B cell (primary cell): ENCODE results near the gene GFPT1. TPM values are rescaled to one million over a fixed set of nuclear protein-coding genes. Genes with fewer than 3 reads are reported as not detected.
A peak's percentile ranks its signal among the peaks of the same experiment; 100 is the strongest.

Experiments
- ATAC-seq: fragments of 200-7000 bp; cut with Tn5 transposase; one replicate; pipeline ENCODE4 v1.10.0; 2021; ENCODE audit warnings: low read depth, mild to moderate bottlenecking, moderate number of reproducible peaks, moderate library complexity
- CTCF ChIA-PET: fragments of 350-600 bp; sonication (Branson Sonifier 250); formaldehyde crosslinking; loops from one replicate; lab custom pipeline; 2021; ENCODE audit warnings: antibody characterized with exemption, inconsistent platforms; lab: Charles Lee
- POLR2A ChIA-PET: fragments of 350-600 bp; sonication (Branson Sonifier 250); formaldehyde crosslinking; loops from one replicate; lab custom pipeline; 2021; ENCODE audit warnings: antibody characterized with exemption; lab: Charles Lee
- DNase-seq: peaks from one replicate; pipeline ENCODE4 v3.0.0; 2013
- H2AFZ ChIP-seq: 2 replicates; pipeline ENCODE4 v1.6.1; 2012; ENCODE audit warnings: mild to moderate bottlenecking, low read depth, low read length; ENCODE audit not compliant: insufficient read depth, poor library complexity, severe bottlenecking
- H3K27ac ChIP-seq, 2 donors: 1 replicate in 1 of 2; 2 replicates in 1 of 2; pipeline ENCODE4 v1.5.1; 2012 to 2013; ENCODE audit warnings: low read length in 2 of 2, mild to moderate bottlenecking in 2 of 2, moderate library complexity in 1 of 2
- H3K27me3 ChIP-seq, 4 experiments: fragments of 200-600 bp in 1 of 4; sonication (generic) in 1 of 4; replicated peaks in 1 of 4; 1 replicate in 2 of 4; 2 replicates in 2 of 4; pipeline versions ENCODE4 v1.6.1 to v1.7.0; 2013 to 2016; ENCODE audit warnings: low read length in 3 of 4, mild to moderate bottlenecking in 2 of 4, mixed read lengths in 1 of 4, moderate library complexity in 1 of 4; ENCODE audit not compliant: insufficient read depth in 4 of 4, control insufficient read depth in 3 of 4; ENCODE audit errors: control extremely low read depth in 1 of 4
- H3K36me3 ChIP-seq, 2 experiments: replicated peaks in 1 of 2; 1 replicate in 1 of 2; 2 replicates in 1 of 2; pipeline versions ENCODE4 v1.6.1 to v1.7.1; 2013; ENCODE audit warnings: low read length in 1 of 2; ENCODE audit not compliant: insufficient read depth in 2 of 2, control insufficient read depth in 1 of 2; ENCODE audit errors: control extremely low read depth in 1 of 2, extremely low read depth in 1 of 2
- H3K4me1 ChIP-seq, 2 donors: fragments of 200-600 bp in 1 of 2; sonication (generic) in 1 of 2; 1 replicate in 1 of 2; 2 replicates in 1 of 2; pipeline versions ENCODE4 v1.5.1 to v1.6.1; 2013 to 2017; ENCODE audit warnings: low read length in 2 of 2; ENCODE audit not compliant: control insufficient read depth in 2 of 2, insufficient read depth in 2 of 2
- H3K4me2 ChIP-seq: replicated peaks from 2 replicates; pipeline ENCODE3; 2012; ENCODE audit warnings: mild to moderate bottlenecking, low read depth, low read length; ENCODE audit not compliant: poor library complexity, severe bottlenecking
- H3K4me3 ChIP-seq, 5 experiments: fragments of 200-600 bp in 1 of 5; sonication (generic) in 1 of 5; 1 replicate in 3 of 5; 2 replicates in 2 of 5; pipeline versions ENCODE4 v1.5.1 to v1.7.0; 2011 to 2016; ENCODE audit warnings: low read length in 4 of 5, mild to moderate bottlenecking in 4 of 5, low read depth in 2 of 5, control low read depth in 1 of 5, moderate library complexity in 1 of 5; ENCODE audit not compliant: insufficient read depth in 1 of 5; ENCODE audit errors: control extremely low read depth in 1 of 5, extremely low read depth in 1 of 5
- H3K79me2 ChIP-seq: fragments of 200-600 bp; sonication (generic); one replicate; pipeline ENCODE4 v1.6.0; 2016; ENCODE audit warnings: low read length; ENCODE audit not compliant: control insufficient read depth, insufficient read depth
- H3K9ac ChIP-seq: fragments of 200-600 bp; sonication (generic); 2 replicates; pipeline ENCODE4 v1.6.1; 2017; ENCODE audit warnings: mild to moderate bottlenecking, low read length, moderate library complexity
- H3K9me3 ChIP-seq, 3 donors: one replicate each; pipeline versions ENCODE4 v1.6.1 to v1.7.1; 2013; ENCODE audit warnings: low read length in 2 of 3; ENCODE audit not compliant: control insufficient read depth in 2 of 3, insufficient read depth in 1 of 3; ENCODE audit errors: control extremely low read depth in 1 of 3
- H4K20me1 ChIP-seq: 2 replicates; pipeline ENCODE4 v1.6.0; 2012; ENCODE audit warnings: mild to moderate bottlenecking, low read length; ENCODE audit not compliant: insufficient read depth, control insufficient read depth, poor library complexity, severe bottlenecking
- H3K27ac Mint-ChIP-seq: one replicate; pipeline ENCODE4 v1.8.0; 2021; ENCODE audit warnings: mixed read lengths
- H3K27me3 Mint-ChIP-seq: one replicate; pipeline ENCODE4 v1.8.0; 2021; ENCODE audit warnings: mixed read lengths
- H3K4me1 Mint-ChIP-seq: one replicate; pipeline ENCODE4 v1.8.0; 2021; ENCODE audit warnings: mixed read lengths
- H3K4me3 Mint-ChIP-seq: one replicate; pipeline ENCODE4 v1.8.0; 2021; ENCODE audit warnings: mixed read lengths
- H3K9me3 Mint-ChIP-seq: one replicate; pipeline ENCODE4 v1.8.0; 2022; ENCODE audit warnings: mixed read lengths; ENCODE audit not compliant: insufficient read depth
- EZH2 ChIP-seq: IDR thresholded peaks from 2 replicates; pipeline ENCODE4 v1.6.1; 2012; ENCODE audit warnings: borderline replicate concordance, low read depth, mild to moderate bottlenecking, moderate library complexity, low read length; ENCODE audit not compliant: insufficient read depth, poor library complexity, severe bottlenecking
- whole genome bisulfite sequencing: methylation state at CpG from one replicate; pipeline ENCODE4 v1.1.5; 2013; ENCODE audit warnings: missing lambda C conversion rate; ENCODE audit not compliant: insufficient coverage; 5-methylcytosine and 5-hydroxymethylcytosine counted together
- intact Hi-C: fragments of 100-400 bp; cut with micrococcal nuclease; formaldehyde crosslinking; loops from one replicate; pipeline ENCODE4 v1.10.0; 2022
- polyA plus RNA-seq: library from polyadenylated mRNA; depleted of rRNA; stranded (reverse); fragments of >200 nt; gene quantifications from 2 replicates; pipeline ENCODE4 v1.2.3, GENCODE V29; 2012
- total RNA-seq, 2 donors: library from RNA; stranded (reverse); fragments of 120-200 nt in 1 of 2; gene quantifications; 1 replicate in 1 of 2; 2 replicates in 1 of 2; pipeline versions ENCODE4 v1.2.3 to v1.2.4, GENCODE V29; 2013 to 2022
- TF ChIP-seq, protein P1 (sequence below): fragments of 200-600 bp; IDR thresholded peaks from one replicate; pipeline ENCODE4 v1.8.0; 2022; ENCODE audit warnings: antibody characterized with exemption, mild to moderate bottlenecking

GFPT1 gene
- total and polyA plus RNA-seq, 2 donors (not counting 1 experiment from before 2014, with no cell fraction given) = 2.8 to 18.1 TPM

DNA sequence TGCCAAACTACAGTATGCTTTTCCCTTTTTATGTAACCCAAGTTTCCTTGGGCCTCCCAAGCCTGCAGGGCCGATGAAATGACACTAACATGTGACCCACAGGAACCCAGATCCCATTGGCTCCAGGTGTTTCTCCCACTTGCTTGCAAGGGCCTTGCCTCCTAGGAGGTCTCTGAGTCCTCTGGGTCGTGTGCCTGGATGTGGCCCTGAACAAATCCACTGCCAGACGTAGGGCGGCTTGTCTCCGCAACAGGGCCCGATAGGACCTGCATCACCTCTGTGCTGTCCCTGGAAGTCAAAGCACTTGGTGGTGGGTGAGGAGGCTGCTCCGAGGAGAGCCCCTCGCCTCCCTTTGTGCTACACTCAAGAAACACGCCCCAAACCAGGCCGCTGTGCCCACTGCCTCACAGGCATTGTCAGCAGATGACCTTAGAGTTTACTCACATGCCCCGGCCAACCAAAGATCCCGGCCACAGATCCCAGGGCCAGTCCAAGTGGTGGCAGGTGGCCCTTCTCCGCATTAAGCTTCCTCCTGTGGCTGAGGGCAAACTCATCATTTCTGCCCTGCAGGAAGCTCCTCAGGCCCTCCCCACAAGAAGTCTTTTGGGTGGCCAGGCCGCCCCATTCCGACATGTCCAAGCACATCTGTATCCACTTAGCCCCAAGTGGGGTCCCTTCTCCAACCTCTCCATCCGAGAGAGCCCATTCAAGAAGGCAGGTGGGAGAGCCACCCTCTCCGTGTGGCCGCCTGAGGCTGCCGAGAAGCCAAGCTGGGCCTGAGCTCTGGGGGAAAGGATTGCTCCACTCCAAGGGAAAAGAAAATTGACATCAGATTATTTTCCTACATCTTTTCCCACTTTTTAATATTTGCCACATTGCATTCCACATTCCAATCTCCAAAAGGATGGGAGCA lies 76.7 kb downstream of the GFPT1 start:
- H3K27ac ChIP-seq = no peak overlapping the region
- H3K27me3 ChIP-seq = peaks cover 0 to 17% (median 11%) of the 10 kb centered on the region in 4 experiments
- no peaks in the 10 kb centered on the region for H4K20me1 ChIP-seq
- H3K27me3 Mint-ChIP-seq = peaks cover 6% of the 10 kb centered on the region
- H2AFZ ChIP-seq = no peak overlapping the region
- no peaks in the 10 kb centered on the region for H3K9me3 ChIP-seq
- no peak overlapping the region for H3K4me3 Mint-ChIP-seq
- H3K4me3 ChIP-seq = no peak overlapping the region
- no peak overlapping the region for H3K4me2 ChIP-seq
- 96% methylated on average over 15 of the region's 19 CpGs for WGBS
- TF ChIP-seq, protein P1, sequence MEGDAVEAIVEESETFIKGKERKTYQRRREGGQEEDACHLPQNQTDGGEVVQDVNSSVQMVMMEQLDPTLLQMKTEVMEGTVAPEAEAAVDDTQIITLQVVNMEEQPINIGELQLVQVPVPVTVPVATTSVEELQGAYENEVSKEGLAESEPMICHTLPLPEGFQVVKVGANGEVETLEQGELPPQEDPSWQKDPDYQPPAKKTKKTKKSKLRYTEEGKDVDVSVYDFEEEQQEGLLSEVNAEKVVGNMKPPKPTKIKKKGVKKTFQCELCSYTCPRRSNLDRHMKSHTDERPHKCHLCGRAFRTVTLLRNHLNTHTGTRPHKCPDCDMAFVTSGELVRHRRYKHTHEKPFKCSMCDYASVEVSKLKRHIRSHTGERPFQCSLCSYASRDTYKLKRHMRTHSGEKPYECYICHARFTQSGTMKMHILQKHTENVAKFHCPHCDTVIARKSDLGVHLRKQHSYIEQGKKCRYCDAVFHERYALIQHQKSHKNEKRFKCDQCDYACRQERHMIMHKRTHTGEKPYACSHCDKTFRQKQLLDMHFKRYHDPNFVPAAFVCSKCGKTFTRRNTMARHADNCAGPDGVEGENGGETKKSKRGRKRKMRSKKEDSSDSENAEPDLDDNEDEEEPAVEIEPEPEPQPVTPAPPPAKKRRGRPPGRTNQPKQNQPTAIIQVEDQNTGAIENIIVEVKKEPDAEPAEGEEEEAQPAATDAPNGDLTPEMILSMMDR = no peak
- no peak for TF ChIP-seq EZH2
- H3K4me1 Mint-ChIP-seq = peaks cover 39% of the 10 kb centered on the region
- H3K27ac Mint-ChIP-seq = no peak overlapping the region
- H3K79me2 ChIP-seq = no peaks in the 10 kb centered on the region
- ChIA-PET CTCF (no interaction called here), POLR2A (no interaction called here)
- H3K4me1 ChIP-seq = peaks cover 19 to 39% of the 10 kb centered on the region in 2 donors
- DNase-seq (peak; percentile 7), ATAC-seq (no peak)
- H3K9ac ChIP-seq = no peak overlapping the region
- intact Hi-C loops = no loop called here
- H3K36me3 ChIP-seq = no peaks in the 10 kb centered on the region
- H3K9me3 Mint-ChIP-seq = peaks cover 3% of the 10 kb centered on the region
